IPS-18c (cell line): Measurements from ENCODE around the gene LIM2.
"Not testable (repeated sequence)": the region's sequence is repeated elsewhere in the genome, so short reads cannot be mapped to it uniquely, and the experiment has no call there.

ENCODE experiments used
- H3K4me3 ChIP-seq: 2 replicates; pipeline ENCODE4 v1.7.0; 2013; ENCODE audit warnings: low read depth, mild to moderate bottlenecking, low read length, moderate library complexity; ENCODE audit not compliant: insufficient read depth
- H3K9me3 ChIP-seq: one replicate; pipeline ENCODE4 v1.6.1; 2013; ENCODE audit warnings: mild to moderate bottlenecking, low read length, moderate library complexity; ENCODE audit not compliant: control insufficient read depth, insufficient read depth

LIM2 gene

GRCh38 chr19:51399936-51400335, 12.2 kb upstream of the LIM2 start:
- H3K4me3 ChIP-seq, H3K9me3 ChIP-seq: not testable (repeated sequence)

- Histone ChIP-seq H3K4me3 (no peak overlapping the region), H3K9me3 (peaks cover 9% of the 10 kb centered on the region)
Observed at GRCh38 chr19:51399231-51399630, 11.5 kb upstream of the LIM2 start.

- Histone ChIP-seq H3K4me3 (no peak overlapping the region), H3K9me3 (peaks cover 5% of the 10 kb centered on the region)
Observed at GRCh38 chr19:51398096-51398704, 10.4 kb upstream of the LIM2 start.

GRCh38 chr19:51397453-51397852, 9.7 kb upstream of the LIM2 start:
- H3K9me3 ChIP-seq, H3K4me3 ChIP-seq: not testable (repeated sequence)

- H3K4me3 ChIP-seq, result no peak overlapping the region
- H3K9me3 ChIP-seq, result peaks cover 5% of the 10 kb centered on the region
Observed at GRCh38 chr19:51396175-51396574, 8.4 kb upstream of the LIM2 start.

- peak overlapping the region; percentile 85 for H3K4me3 ChIP-seq
- peaks cover 5% of the 10 kb centered on the region for H3K9me3 ChIP-seq
Observed at GRCh38 chr19:51394050-51394836, 6.5 kb upstream of the LIM2 start.

GRCh38 chr19:51392701-51393100, 4.9 kb upstream of the LIM2 start:
- H3K4me3 ChIP-seq, result no peak overlapping the region
- H3K9me3 ChIP-seq, result peaks cover 5% of the 10 kb centered on the region

- peaks cover 3% of the 10 kb centered on the region for H3K9me3 ChIP-seq
- peak overlapping the region; percentile 25 for H3K4me3 ChIP-seq
Observed at GRCh38 chr19:51391073-51391611, 3.4 kb upstream of the LIM2 start.

- Histone ChIP-seq H3K4me3 (no peak overlapping the region), H3K9me3 (no peaks in the 10 kb centered on the region)
Observed at GRCh38 chr19:51389143-51389542, 1.4 kb upstream of the LIM2 start.

GRCh38 chr19:51386882-51387520, 773 bp downstream of the LIM2 start:
- H3K9me3 ChIP-seq, result no peaks in the 10 kb centered on the region
- no peak overlapping the region for H3K4me3 ChIP-seq

- Histone ChIP-seq H3K9me3 (peaks cover 2% of the 10 kb centered on the region), H3K4me3 (no peak overlapping the region)
Observed at GRCh38 chr19:51382004-51382403, 5.8 kb downstream of the LIM2 start.

- H3K4me3 ChIP-seq, result no peak overlapping the region
- peaks cover 2% of the 10 kb centered on the region for H3K9me3 ChIP-seq
Observed at GRCh38 chr19:51380379-51380778, 7.4 kb downstream of the LIM2 start.

- Histone ChIP-seq H3K4me3 (no peak overlapping the region), H3K9me3 (peaks cover 2% of the 10 kb centered on the region)
Observed at GRCh38 chr19:51377422-51377821, 10.4 kb downstream of the LIM2 start.

GRCh38 chr19:51375504-51376221, 12.1 kb downstream of the LIM2 start:
- no peak overlapping the region for H3K4me3 ChIP-seq
- no peaks in the 10 kb centered on the region for H3K9me3 ChIP-seq

GRCh38 chr19:51372649-51373504, 14.9 kb downstream of the LIM2 start, which contains the start of gene NKG7:
TSS of gene NKG7 (minus strand) at chr19:51372654. CDS start at chr19:51372535, 119 bp downstream.
- no peak within 1 kb of the TSS for H3K4me3 ChIP-seq
- H3K9me3 ChIP-seq, result no peaks in the 10 kb centered on the region

GRCh38 chr19:51372021-51372648, 15.6 kb downstream of the LIM2 start:
- H3K9me3 ChIP-seq, result no peaks in the 10 kb centered on the region
- no peak overlapping the region for H3K4me3 ChIP-seq
